KOPT-K1 (cell line): ENCODE data around the gene ADARB2.

ENCODE experiments used
- H3K27ac ChIP-seq: fragments of 200-600 bp; sonication (generic); 2 replicates; pipeline ENCODE4 v1.5.1; 2016; ENCODE audit warnings: antibody characterized with exemption, mild to moderate bottlenecking, low read depth, low read length; ENCODE audit not compliant: poor library complexity, severe bottlenecking
- H3K36me3 ChIP-seq: fragments of 200-600 bp; sonication (generic); 2 replicates; pipeline ENCODE4 v1.5.1; 2017; ENCODE audit warnings: antibody characterized with exemption, mild to moderate bottlenecking, low read length, moderate library complexity; ENCODE audit not compliant: insufficient read depth
- H3K9me3 ChIP-seq: fragments of 200-600 bp; sonication (generic); 2 replicates; pipeline ENCODE4 v1.5.1; 2017; ENCODE audit warnings: antibody characterized with exemption, low read length, mild to moderate bottlenecking; ENCODE audit not compliant: insufficient read depth, poor library complexity, severe bottlenecking

The ADARB2 gene

DNA sequence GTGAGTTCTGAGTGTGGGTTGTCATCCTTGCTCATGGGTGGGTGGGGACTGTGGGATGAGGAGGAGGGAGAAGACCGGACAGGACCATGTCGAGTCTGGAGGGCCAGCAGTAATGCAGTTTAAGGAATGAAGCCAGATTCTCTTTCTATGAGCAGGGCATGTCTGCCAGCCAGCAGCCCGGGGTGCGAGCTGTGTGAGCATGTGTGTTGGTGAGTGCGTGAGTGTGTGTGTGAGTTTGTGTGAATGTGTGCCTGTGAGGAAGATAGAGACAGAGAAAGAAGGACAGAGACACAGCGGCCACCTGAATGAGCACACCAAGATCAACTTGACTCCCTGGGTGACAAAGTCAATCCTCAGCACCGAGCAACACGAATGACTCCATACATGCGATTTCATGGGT is 52.3 kb downstream of the ADARB2 start:
- Histone ChIP-seq H3K27ac (no peak overlapping the region), H3K36me3 (no peaks in the 10 kb centered on the region), H3K9me3 (no peaks in the 10 kb centered on the region)

DNA sequence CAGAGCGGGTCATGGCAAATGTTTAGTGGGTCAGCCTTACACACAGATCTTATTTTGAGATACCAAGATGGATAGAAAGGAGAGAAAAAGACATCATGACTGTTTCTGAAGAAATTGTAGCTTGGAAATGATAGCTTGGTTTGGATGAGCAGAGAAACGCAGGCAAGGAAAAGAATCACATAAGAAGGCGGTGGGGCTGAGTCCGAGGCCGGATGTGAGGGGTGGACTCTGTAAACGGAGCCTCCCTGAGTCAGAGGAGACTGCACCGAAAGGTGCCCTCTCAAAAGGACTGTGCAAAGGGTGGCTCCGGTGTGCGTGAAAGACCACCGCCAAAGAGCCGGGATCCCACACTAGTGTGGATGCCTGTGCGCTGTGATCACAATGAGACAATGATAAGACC is 53.7 kb downstream of the ADARB2 start:
- no peak overlapping the region for H3K27ac ChIP-seq
- H3K9me3 ChIP-seq, result no peaks in the 10 kb centered on the region
- H3K36me3 ChIP-seq, result no peaks in the 10 kb centered on the region

DNA sequence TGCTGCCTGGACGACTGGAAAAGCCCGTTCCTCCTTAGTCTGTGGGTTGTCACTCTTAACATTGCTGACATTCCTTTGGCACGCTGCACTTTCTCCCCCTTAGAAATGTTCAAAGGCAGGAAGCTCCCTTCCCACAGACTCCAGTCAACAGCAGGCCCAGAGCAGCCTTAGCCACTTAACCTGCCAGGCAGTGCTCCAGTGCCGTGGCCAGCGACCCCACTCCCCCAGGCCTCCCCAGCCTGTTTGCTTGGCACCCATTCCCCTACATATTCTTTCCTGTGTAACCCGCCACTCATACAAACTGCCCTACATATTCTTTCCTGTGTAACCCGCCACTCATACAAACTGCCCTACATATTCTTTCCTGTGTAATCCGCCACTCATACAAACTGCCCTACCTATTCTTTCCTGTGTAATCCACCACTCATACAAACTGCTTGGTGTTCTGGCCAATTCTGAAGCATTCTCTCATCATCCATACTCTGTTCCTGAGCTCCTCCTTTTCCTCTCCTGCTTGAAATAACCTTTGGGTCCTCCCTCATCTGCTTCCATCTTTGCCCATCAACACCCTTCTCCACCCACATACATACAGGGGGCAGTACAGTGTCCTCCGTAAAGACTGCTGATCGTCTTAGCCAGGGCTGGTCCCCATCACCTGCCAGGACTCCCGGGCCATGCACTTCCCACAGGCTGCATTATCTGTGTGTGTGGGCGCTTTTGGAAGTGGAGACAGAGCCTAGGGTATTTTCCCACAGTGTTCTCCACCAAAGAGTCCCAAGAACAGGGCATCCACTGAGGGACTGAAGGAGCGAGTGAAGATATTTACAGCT is 57.3 kb downstream of the ADARB2 start:
- no peaks in the 10 kb centered on the region for H3K9me3 ChIP-seq
- H3K36me3 ChIP-seq, result no peaks in the 10 kb centered on the region

DNA sequence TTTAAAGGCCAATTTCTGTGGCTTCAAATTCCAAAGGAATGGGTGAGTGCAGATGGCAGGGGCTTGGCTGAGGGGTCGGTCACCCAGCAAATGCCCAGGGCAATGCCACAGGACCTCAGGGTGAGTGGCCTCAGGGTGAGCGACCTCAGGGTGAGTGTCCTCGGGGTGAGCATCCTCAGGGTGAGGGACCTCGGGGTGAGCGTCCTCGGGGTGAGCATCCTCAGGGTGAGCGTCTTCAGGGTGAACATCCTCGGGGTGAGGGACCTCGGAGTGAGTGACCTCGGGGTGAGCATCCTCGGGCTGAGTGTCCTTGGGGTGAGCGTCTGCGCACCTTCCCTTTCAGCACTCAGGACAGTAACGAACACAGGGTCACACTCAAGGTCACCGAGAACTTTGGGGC is 59.2 kb downstream of the ADARB2 start:
- H3K27ac ChIP-seq, result no peak overlapping the region
- no peaks in the 10 kb centered on the region for H3K36me3 ChIP-seq
- no peaks in the 10 kb centered on the region for H3K9me3 ChIP-seq

More for the DNA sequence above, 57.3 kb downstream of the ADARB2 start:
- H3K27ac ChIP-seq, result no peak overlapping the region

DNA sequence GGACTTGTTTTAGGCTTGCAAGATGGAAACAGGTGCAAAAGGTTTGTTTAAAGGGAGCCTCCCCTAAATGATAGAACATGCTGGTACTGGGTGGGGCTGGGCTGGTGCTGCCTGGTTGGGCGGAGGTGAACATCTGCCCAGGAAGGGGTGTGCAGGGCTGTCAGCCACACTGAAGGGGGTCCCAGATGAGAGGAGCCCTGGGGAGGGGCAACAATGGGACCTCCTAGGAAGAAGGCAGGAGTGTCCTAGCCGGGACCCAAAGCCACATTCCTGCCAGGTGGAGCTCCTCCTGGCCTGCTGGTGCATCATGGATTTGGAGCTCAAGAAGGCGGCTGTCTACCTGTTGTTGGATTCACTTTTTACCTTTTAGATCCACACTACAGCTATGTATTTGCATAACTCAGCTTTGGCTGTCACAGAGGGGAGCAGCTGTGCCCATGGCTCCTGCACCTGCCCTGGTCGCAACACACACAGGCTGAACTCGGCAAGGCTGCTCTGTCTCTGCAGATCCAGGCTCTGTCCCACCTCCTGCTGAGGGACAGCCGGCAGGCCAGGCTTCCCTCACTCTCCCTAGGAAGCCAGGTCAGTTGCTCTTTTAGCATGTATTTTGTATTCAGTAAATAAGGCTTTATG is 59.9 kb downstream of the ADARB2 start:
- Histone ChIP-seq H3K36me3 (no peaks in the 10 kb centered on the region), H3K27ac (no peak overlapping the region), H3K9me3 (no peaks in the 10 kb centered on the region)

DNA sequence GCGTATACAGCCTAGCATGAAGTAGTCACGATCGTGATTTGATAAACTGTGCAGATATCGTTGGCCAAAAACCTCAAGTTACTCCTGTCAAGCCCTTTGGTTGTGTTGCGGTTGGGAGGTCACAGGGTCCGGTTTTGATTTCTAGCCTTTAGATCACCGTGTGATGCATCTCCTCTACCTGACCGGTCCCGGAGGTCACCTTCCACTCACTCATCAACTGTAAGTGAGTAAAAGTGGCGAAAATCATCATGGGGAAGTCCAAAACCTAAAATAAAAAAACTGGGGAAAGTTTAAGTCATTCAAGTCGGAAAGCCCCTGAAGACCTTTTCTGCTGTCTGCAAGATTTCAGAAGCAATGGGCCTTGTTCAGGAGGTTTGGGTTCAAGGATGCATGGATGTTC is 62.8 kb downstream of the ADARB2 start:
- Histone ChIP-seq H3K36me3 (no peaks in the 10 kb centered on the region), H3K27ac (no peak overlapping the region), H3K9me3 (no peaks in the 10 kb centered on the region)

DNA sequence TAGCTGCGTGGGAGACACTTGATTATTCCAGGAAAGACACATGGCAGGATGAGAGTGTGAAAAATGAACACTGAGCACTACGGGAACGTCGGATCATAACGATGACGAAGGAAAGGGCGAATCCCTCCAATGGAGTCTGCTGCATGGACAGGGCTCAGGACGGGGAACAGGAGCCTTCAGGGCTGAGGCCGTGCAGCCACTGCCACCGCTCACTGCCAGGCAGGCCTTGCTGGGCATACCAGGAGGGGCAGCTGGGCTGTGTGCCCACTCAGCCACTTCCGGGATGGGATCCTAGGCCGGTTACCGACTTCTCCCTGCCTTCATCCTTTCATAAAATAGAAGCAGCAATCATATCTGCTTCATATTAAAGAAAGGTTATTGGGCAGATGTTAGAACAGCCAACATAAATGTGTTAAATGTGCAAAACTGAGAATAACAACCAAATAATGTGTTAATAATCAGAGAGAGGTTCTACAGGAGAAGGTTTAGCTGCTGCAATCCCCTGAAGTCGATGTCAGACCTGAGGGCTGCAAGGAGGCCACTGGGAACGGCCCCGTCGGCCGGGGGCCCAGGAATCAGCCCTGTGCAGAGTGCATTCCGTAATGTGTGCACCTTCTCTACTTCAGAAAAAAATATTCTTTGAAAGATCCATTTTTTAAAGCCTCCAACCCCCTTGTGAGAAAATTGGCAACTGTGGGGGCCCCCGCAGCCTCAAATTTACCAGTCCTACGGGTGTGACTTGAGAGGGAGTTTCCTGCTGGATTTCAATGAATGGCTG is 63.6 kb downstream of the ADARB2 start:
- no peaks in the 10 kb centered on the region for H3K9me3 ChIP-seq
- H3K27ac ChIP-seq, result no peak overlapping the region
- H3K36me3 ChIP-seq, result no peaks in the 10 kb centered on the region

DNA sequence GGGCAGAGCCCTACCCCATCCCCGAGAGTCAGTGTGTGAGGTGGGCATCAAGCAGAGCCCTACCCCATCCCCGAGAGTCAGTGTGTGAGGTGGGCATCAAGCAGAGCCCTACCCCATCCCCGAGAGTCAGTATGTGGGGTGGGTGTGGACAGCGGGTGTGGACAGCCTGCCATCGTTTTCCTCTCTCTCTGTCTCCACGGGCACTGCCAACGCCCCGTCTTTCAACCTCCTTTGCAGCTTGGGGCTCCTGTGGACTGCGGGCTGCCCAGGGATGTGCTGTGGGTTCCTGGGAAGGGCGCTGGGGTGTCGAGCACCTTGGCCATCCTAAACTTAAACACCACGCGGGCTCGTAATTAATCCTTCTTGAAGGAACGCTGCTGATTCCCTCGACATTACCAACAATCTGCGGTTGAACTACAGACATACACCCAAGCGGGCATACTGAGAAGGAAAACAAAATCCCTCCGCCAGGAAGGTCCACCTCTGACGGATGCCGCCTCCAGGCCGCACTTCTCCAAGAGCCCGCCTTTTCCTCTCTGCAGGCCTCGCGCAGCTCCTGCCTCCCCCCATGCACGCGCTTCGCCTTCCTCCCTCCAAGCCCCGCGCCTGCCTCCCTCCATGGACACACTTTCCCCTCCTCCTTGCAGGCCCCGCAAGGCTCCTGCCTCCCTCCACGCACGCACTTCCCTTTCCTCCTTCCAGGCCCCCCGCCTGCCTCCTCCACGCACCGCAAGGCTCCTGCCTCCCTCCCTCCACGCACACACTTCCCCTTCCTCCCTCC is 65.1 kb downstream of the ADARB2 start:
- H3K36me3 ChIP-seq, result no peaks in the 10 kb centered on the region
- H3K9me3 ChIP-seq, result no peaks in the 10 kb centered on the region
- no peak overlapping the region for H3K27ac ChIP-seq

DNA sequence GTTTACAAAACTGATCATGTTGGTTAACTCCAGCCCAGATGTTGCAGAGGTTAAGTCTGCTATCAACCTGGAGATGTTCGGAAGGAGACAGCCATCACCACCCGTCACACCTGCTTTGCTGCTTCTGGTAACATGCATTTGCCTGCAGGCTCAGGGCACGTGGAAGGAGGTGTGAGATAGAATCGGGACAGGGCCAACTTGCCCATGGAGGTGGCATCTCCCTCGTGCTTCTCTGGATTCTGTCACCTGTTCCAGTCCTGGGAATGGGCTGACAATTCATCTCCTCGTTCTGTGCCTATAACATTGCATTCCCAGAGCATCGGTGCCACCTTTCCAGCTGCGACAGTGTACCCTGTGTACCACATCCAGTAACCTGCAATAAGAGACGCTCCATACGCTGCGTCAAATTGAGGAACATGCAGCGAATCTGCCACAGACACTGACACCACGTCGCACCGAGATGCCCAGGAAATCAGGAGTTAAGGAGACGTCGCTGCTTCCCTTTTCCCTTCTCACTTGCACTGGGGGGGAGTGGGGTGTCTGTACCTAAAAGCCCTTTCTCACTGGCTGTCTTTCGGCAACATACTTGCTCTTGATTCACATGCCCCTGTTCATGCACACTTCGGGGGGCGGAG is 65.8 kb downstream of the ADARB2 start:
- H3K36me3 ChIP-seq, result no peaks in the 10 kb centered on the region
- no peak overlapping the region for H3K27ac ChIP-seq
- H3K9me3 ChIP-seq, result no peaks in the 10 kb centered on the region

DNA sequence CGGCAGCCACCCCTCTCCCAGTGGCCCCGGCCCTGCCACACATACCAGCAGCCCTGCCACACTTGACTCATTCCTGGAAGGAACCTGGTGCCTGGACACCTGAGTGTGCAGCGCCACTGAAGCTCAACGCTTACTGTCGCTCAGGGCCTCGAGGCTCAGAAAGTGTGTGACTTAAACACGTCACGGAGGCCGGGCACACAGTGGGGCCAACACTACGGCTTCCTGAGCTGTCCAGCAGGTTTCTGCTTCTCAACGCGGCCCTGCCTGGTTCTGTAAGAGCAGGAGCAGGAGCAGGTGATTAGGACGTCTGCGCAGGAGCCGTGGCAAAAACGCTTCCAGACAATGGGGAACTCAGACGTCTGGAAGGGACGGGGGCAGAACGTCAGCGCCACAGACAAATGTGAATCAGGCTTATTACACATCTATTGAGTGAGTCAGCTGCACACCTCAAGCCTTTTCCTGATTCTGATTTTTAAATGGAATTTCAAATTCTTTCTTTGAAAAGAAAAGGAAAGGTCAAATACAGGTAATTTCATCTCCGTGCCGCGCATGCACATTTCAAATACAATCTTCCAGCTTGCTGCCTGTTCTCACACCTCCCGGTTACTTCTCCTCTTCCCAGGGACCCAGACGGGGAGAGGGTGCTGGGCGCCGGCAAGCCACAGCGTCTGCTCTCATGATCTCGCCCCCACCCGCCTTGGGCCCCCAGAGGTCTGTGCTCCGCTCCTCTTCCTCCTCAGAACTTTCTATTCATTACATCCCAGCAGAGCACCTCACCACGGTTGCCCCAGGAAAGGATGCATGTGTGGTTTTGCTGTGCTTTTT is 66.6 kb downstream of the ADARB2 start:
- H3K36me3 ChIP-seq, result no peaks in the 10 kb centered on the region
- no peaks in the 10 kb centered on the region for H3K9me3 ChIP-seq
- H3K27ac ChIP-seq, result no peak overlapping the region

DNA sequence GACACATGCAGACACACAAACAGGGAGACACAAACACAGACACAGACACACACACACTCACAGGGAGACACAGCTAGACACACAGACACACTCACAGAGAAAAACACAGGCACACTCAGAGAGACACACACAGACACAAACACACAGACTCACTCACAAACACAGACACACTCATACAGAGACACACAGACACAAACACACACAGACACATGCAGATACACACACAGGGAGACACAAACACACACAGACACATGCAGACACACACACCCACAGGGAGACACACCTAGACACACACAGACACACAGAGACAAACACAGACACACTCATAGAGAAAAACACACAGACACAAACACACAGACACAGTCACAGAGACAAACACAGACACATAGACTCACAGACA is 67.9 kb downstream of the ADARB2 start:
- no peaks in the 10 kb centered on the region for H3K36me3 ChIP-seq
- no peaks in the 10 kb centered on the region for H3K9me3 ChIP-seq
- H3K27ac ChIP-seq, result no peak overlapping the region

DNA sequence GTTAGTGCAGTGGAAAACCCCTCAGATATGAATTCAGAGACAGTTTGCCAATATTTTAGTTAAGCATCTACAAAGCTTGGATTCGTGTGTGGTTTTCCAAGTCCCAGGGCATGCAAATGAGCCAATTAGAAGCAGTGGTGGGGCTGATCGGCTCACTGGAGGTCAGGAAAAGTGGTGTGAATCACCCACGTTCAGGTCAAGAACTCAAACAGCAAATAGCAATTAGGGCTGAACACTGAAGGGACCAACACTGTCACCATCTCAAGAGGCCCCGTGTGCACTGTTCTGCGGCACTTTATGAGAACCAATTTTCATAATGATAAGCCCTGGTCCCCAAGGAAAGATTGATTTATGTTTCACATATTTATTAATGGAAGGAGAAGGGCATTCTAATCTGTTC is 68.9 kb downstream of the ADARB2 start:
- H3K9me3 ChIP-seq, result no peaks in the 10 kb centered on the region

DNA sequence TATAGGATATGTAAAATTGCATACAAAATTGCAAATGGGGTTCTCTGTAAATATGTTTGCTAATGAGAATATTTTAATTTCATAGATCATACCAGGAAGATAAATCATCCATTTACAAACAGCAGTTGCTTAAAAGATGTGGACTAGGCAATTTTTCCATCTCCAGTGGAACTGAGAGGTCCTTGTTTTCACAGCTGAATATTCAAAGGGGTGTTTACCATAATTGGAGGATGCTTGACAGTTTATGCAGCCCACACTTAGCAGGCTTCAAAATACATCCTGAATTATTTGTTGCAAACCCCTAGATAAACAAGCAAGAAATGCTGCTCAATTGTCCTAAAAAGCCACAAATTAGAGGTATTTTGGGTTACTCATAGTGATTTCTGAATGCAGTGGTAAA is 69.9 kb downstream of the ADARB2 start:
- H3K36me3 ChIP-seq, result no peaks in the 10 kb centered on the region
- no peaks in the 10 kb centered on the region for H3K9me3 ChIP-seq
- no peak overlapping the region for H3K27ac ChIP-seq

More for the DNA sequence above, 68.9 kb downstream of the ADARB2 start:
- Histone ChIP-seq H3K27ac (no peak overlapping the region), H3K36me3 (no peaks in the 10 kb centered on the region)

DNA sequence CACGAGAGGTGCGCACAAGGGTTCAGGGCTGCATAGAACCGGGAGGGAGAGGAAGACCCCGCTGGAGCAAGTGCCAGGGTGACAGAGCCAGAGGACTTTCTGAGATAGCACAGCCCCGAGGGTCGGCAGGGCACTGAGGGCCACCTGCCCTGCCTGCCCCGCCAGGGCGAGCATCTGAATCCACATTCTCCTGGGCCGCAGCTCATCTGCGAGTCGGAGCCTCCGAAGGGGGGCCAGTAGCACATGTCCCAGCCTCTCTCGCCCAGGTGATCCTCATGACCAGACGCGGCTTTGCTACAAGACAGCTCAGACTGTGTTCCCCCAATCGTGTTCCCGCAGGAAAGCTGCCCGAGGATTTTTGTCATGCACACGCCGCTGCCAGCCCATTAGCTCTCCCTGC is 71.2 kb downstream of the ADARB2 start:
- no peaks in the 10 kb centered on the region for H3K36me3 ChIP-seq
- H3K9me3 ChIP-seq, result no peaks in the 10 kb centered on the region
- no peak overlapping the region for H3K27ac ChIP-seq
